ENCODE data around the gene HOPX. TPM values are rescaled to one million over a fixed set of nuclear protein-coding genes. Genes with fewer than 3 reads are reported as not detected.

The HOPX gene
- total RNA-seq, 4 donors from 2014 or later = 6.0 to 37.4 (median 17.4) TPM

DNA sequence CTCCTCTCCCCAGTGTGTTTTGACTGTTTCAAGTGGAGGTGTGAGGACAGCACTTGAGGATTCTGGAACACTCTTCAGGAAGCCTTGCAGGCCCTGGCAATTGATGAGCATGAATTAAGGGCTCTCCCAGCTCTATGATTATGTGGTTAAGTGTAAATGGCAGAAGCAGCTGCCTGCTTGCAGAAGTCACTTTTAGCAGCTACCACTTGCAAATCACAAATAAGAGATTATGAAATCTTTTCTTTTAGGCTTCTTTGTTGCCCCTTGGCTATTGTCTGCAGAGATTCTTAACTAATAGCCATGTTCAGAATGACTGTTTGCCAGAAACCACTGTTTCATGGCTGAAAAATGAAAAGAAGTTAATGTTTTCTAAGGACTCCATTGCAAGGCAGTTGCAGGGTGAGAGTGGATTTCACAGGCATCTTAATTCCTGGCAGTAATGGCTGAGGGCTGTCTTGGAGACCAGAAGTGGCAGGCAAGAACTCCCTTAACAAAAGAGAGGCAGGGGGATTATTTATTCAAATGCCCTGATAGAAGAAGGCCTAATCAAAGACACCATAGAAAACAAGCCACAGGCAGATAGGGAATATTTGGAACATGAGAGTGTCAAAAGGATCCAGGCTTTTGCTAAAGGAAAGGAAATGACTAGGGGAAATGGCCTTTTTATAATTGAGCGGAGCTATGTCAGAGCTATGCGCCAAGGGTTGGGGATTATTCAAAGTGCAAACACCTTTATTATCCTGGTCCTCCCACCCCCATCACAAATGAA is 8.3 kb upstream of the HOPX start:
- Histone ChIP-seq H3K4me3 (no peak overlapping the region), H3K4me1 (no peaks in the 10 kb centered on the region), H3K27me3 (no peaks in the 10 kb centered on the region), H3K36me3 (no peaks in the 10 kb centered on the region), H3K27ac (no peak overlapping the region), H3K9me3 (no peaks in the 10 kb centered on the region)
- intact Hi-C loops (cut with DNase I; ENCODE audit: low total_unique reads) = no loop called here
- DNase-seq = no peak
- TF ChIP-seq CTCF (IDR thresholded peaks at IDR 0.05) (no peak), POLR2A (IDR thresholded peaks at IDR 0.05) (no peak)

- Histone ChIP-seq H3K27me3 (no peaks in the 10 kb centered on the region), H3K9me3 (no peaks in the 10 kb centered on the region), H3K4me3 (no peak overlapping the region), H3K4me1 (no peaks in the 10 kb centered on the region), H3K36me3 (no peaks in the 10 kb centered on the region), H3K27ac (no peak overlapping the region)
- TF ChIP-seq POLR2A (IDR thresholded peaks at IDR 0.05) (no peak), CTCF (IDR thresholded peaks at IDR 0.05) (no peak)
- DNase-seq = no peak
- intact Hi-C loops (cut with DNase I; ENCODE audit: low total_unique reads) = no loop called here
These were observed 7.1 kb upstream of the HOPX start for GRCh38 chr4:56688094-56688647.

DNA sequence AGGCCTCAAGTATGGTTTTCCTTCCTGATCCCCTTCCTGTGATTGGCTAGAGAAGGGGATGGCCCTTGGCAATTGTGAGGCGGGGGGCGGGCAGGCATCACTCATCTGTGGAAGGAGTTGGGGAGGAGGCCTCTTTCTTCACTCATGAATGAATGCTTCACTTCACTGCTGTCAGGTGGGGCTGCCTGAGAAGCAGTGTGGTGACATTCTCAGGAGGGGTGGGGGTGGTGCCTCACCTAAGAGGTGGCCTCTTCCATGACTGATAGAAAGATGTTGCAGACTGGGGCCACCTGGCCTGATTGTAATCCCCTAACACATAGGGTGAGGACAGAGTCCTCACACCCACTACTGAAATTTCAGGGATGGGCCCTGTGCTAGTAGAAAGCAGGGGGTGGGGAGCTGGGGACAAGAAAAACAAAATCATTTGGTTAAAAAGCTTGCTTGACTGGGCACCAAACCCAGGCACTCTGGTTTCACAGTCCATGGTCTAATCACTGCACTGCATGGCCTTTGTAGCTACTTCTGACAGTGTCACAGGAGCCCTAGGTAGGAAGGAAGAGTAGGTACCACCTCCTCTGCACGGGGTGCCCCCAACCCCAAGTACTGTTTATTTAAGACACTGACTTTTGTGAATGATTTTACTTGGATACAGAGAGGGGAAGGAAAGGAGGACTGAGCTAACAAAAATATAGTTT is 5.6 kb upstream of the HOPX start:
- no peaks in the 10 kb centered on the region for H3K9me3 ChIP-seq
- no peak for TF ChIP-seq CTCF (IDR thresholded peaks at IDR 0.05)
- TF ChIP-seq POLR2A (IDR thresholded peaks at IDR 0.05) = no peak
- no peak overlapping the region for H3K27ac ChIP-seq
- H3K27me3 ChIP-seq = no peaks in the 10 kb centered on the region
- intact Hi-C loops (cut with DNase I; ENCODE audit: low total_unique reads) = no loop called here
- no peak overlapping the region for H3K4me3 ChIP-seq
- no peaks in the 10 kb centered on the region for H3K36me3 ChIP-seq
- no peak for DNase-seq
- no peaks in the 10 kb centered on the region for H3K4me1 ChIP-seq

DNA sequence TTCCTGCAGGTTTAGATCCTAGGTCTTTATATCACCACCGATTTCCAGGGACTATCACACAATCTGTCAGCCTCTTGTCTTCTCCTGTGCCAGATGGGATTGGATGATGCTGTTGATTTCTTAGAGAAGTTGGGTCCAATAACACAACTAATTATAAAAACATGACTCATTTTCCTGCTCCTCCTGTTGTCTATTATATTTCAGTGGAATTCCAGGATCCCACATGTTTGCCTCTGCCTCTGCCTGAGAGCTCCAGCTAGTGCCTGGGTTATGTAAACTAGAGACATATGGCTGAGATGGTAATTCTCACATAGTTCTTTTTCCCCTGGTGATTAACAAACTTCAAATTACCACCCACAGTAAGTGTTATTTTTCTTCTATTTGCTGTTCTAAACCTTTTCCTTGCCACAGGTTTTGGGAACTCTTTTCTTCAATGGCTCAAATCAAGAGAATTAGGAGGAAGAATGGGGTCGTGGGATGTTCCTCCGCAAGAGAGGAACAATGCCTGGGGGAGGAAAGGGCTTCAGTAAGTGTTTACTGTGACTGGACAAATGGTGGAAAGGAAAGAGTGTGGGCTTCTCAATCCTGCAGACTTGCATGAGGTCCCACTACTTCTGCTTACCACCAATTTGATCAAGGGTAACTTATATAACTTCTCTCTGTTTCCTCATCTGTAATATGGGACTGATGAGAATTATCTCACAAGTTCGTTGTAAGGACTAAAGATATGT is 3.4 kb upstream of the HOPX start:
- intact Hi-C loops (cut with DNase I; ENCODE audit: low total_unique reads) = no loop called here
- no peaks in the 10 kb centered on the region for H3K4me1 ChIP-seq
- TF ChIP-seq POLR2A (IDR thresholded peaks at IDR 0.05) (no peak), CTCF (IDR thresholded peaks at IDR 0.05) (no peak)
- H3K4me3 ChIP-seq = no peak overlapping the region
- no peaks in the 10 kb centered on the region for H3K36me3 ChIP-seq
- H3K27me3 ChIP-seq = no peaks in the 10 kb centered on the region
- H3K27ac ChIP-seq = no peak overlapping the region
- H3K9me3 ChIP-seq = no peaks in the 10 kb centered on the region
- no peak for DNase-seq

All from uterus (tissue), 4 donors.